Measurements from ENCODE around the gene PROM2. TPM values are rescaled to one million over a fixed set of nuclear protein-coding genes. Genes with fewer than 3 reads are reported as not detected.
"Not testable (repeated sequence)": the region's sequence is repeated elsewhere in the genome, so short reads cannot be mapped to it uniquely, and the experiment has no call there.

The PROM2 gene
- total RNA-seq, 1 donor: under 0.01 TPM

DNA sequence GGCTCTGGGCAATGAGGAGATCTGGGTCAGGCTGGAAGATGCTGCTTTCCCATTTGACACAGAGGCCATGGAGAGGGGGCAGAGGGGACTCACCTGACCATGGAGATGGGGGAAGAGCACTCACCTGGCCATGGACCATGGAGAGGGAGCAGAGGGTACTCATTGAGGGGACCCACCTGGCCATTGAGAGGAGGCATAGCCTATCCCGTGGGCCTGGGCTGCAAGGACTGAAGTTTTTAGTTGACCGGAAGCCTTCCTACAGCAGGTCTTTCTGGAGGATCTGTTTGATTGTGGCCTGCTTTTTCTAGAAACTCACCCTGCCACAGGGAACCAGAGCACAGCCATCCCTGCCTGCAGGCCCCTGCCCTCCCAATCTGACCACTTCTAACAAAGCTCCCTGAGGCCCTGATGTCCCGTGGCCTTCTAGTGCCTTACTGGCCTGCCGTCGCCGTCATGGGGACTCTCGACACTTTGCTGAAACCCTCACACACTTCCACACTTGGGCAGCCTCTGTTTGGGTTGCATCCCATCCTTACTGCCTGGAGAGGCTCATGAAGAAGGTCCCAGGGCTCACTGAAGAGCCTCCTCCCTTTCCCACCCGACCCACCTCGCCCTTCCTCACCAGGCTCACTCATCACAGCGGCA, 5.1 kb upstream of the PROM2 start:
- no peak overlapping the region for H3K4me3 ChIP-seq (ENCODE audit: low read depth, low read length)
- DNase-seq (ENCODE audit: low read depth): no peak
- TF ChIP-seq, protein P1, sequence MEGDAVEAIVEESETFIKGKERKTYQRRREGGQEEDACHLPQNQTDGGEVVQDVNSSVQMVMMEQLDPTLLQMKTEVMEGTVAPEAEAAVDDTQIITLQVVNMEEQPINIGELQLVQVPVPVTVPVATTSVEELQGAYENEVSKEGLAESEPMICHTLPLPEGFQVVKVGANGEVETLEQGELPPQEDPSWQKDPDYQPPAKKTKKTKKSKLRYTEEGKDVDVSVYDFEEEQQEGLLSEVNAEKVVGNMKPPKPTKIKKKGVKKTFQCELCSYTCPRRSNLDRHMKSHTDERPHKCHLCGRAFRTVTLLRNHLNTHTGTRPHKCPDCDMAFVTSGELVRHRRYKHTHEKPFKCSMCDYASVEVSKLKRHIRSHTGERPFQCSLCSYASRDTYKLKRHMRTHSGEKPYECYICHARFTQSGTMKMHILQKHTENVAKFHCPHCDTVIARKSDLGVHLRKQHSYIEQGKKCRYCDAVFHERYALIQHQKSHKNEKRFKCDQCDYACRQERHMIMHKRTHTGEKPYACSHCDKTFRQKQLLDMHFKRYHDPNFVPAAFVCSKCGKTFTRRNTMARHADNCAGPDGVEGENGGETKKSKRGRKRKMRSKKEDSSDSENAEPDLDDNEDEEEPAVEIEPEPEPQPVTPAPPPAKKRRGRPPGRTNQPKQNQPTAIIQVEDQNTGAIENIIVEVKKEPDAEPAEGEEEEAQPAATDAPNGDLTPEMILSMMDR (IDR thresholded peaks at IDR 0.05; ENCODE audit: insufficient read depth, low read depth, low read length): no peak

DNA sequence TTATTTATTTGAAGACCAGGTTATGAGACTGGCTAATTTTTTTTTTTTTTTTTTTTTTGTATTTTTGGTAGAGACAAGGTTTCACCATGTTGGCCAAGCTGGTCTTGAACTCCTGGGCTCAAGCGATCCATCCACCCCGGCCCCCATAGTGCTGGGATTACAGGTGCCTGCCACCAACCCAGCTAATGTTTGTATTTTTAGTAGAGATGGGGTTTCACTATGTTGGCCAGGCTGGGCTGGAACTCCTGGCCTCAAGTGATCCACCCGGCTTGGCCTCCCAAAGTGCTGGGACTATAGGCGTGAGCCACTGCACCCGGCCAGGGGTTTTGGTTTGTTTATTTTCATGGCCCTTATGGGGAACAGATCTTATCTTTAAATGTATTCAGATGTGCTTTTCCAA, 4.5 kb upstream of the PROM2 start:
- not testable (repeated sequence) for DNase-seq (ENCODE audit: low read depth); H3K4me3 ChIP-seq (ENCODE audit: low read depth, low read length)

DNA sequence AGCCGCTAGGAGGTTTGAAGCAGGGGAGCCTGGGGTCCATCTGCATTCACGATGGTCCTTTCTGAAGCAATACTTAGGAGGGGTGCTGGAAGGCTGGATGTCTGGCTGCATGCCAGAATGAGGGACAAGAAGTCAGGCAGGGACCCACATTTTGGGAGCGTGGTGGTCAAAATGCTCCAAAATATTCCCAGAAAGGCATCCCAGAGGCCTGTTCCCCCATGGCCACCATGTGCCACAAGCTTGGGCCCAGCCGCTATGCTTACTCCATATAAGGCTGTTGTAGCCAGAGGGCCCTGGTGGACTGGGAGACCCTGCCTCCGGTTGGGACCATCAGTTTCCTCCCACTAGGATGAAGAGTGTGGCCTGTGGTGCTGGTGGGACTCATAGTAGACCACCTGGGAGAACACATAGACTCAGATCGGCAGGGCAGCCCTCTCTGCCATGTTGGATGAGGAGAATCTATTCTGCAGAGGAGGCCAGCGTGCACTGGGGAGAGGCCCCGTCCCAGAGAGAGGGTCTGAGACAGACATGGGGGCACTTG, 3.6 kb upstream of the PROM2 start:
- TF ChIP-seq, protein P1 (IDR thresholded peaks at IDR 0.05; ENCODE audit: insufficient read depth, low read depth, low read length): no peak
- DNase-seq (ENCODE audit: low read depth): no peak
- H3K4me3 ChIP-seq (ENCODE audit: low read depth, low read length): no peak overlapping the region

DNA sequence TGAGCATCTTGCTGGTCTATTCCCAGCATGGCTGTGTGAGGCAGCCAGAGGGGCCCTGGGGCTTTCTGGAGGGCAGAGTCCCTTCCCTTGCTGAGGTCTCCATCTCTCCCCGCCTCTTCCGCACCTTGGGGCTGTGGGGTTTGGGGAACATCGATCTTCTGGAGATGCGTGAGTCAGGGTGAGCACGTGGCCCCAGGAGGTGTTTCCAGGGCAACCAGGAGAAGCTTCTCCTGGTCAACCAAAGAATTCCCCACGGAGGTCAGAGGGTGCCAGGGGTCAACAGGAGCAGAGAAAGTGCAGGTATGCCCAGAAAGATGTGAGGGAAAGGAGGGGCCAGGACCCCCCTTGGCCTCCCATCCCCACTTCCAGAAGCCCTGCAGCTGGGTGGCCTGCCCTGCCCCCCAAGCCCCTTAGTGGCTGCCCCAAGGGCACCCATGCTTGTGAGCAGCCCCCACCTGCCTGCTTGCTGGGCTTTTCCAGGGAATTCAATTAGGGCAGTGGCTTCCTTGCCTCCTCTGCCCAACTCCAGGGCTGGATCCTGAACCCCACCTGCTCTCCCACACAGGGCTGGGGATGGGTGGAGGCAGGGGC, 2.8 kb upstream of the PROM2 start:
- TF ChIP-seq, protein P1 (IDR thresholded peaks at IDR 0.05; ENCODE audit: insufficient read depth, low read depth, low read length): no peak
- H3K4me3 ChIP-seq (ENCODE audit: low read depth, low read length): no peak overlapping the region
- DNase-seq (ENCODE audit: low read depth): no peak

DNA sequence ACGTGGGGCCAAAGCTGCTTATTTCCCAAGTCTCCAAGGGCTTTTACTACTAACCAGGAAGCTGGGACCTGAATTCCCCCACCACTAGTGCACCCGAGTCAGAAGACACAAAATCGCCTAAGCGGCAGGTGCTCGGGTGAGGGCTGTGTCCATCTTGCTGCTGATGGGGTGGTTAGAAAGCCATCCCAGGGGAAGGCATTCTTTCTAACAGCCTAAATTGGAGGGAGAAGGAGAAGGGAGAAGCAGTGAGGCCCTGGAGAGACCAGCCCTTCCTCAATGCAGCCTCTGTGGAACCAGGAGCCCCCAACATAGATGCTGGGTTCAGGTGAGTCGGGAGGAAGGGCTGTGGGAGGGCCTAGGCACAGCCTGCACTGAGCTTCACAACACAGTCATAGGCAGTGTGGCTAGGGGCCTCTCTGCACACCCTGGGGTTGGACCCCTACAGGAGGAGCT, 1.9 kb upstream of the PROM2 start:
- TF ChIP-seq, protein P1 (IDR thresholded peaks at IDR 0.05; ENCODE audit: insufficient read depth, low read depth, low read length): no peak
- no peak overlapping the region for H3K4me3 ChIP-seq (ENCODE audit: low read depth, low read length)
- DNase-seq (ENCODE audit: low read depth): no peak

DNA sequence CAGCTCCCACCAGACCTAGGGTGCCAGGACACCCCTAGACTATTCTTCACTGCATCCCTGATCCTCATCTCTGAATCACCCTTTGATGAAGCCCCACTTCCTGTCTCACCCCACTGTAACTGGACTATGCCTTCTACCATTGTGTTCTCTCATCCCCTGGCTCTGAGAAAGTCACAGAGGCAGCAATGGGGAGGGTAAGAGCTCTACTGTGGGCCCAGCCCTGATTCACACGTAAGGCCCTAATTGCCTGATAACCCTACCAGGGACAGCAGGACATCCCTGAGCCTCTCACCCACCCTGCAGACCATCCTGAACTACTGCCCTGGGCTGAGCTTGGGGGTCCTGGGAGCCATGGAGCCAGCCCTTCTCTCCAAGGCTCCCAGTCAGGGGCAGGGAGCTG, 1.5 kb upstream of the PROM2 start:
- TF ChIP-seq, protein P1 (IDR thresholded peaks at IDR 0.05; ENCODE audit: insufficient read depth, low read depth, low read length): no peak
- DNase-seq (ENCODE audit: low read depth): no peak
- no peak overlapping the region for H3K4me3 ChIP-seq (ENCODE audit: low read depth, low read length)

DNA sequence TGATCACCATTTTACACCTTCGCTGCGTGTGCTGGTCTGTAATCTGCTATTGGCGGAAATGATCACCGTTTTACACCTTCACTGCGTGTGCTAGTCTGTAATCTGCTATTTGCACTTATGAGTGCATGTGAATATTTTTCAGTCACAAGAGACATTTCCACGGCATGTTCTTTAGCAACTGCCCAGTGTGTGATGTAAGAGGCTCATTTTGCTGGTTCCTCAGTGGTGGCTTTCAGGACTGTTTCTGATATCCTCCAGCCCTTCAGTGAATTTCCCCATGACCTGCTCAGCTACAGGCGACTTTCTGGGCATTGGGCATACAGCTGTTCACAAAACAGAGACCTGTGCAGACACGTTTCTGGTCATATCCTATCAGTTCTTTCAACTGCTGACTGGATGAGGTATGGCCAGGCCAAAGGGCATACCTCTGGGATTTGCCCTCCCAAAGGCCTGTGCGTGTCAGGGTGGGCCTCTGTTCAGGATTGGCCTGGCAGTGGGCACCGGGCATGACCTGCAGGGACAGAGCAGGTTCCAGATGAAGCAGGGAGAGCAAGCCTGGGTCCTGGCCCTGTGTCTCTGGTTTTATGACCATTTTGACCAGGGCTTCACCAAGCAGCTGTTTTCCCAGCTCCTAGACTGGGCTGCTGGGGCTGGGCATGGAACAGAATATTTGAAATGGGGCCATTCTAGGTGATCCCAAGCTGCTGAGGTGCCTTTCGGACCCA, 521 bp upstream of the PROM2 start:
- no peak for DNase-seq (ENCODE audit: low read depth)
- no peak overlapping the region for H3K4me3 ChIP-seq (ENCODE audit: low read depth, low read length)
- TF ChIP-seq, protein P1 (IDR thresholded peaks at IDR 0.05; ENCODE audit: insufficient read depth, low read depth, low read length): no peak
